RWPE2 (cell line): ENCODE data around the gene LMNA.

Experiments
- ATAC-seq: fragments of 200-7000 bp; cut with Tn5 transposase; 3 replicates; pipeline ENCODE4 v1.9.1; 2021; ENCODE audit warnings: low read depth
- DNase-seq: peaks from one replicate; pipeline ENCODE4 v3.0.0-alpha.2; 2020; ENCODE audit warnings: low spot score
- H3K27ac ChIP-seq: fragments of 450-650 bp; 2 replicates; pipeline ENCODE4 v1.5.1; 2017; ENCODE audit warnings: mild to moderate bottlenecking; ENCODE audit not compliant: poor library complexity, severe bottlenecking
- H3K27me3 ChIP-seq: fragments of 250-450 bp; sonication (Bioruptor Pico); 2 replicates; pipeline ENCODE4 v1.5.1; 2021; ENCODE audit warnings: mild to moderate bottlenecking, moderate library complexity; ENCODE audit not compliant: insufficient read depth, poor library complexity, severe bottlenecking
- H3K36me3 ChIP-seq: fragments of 250-450 bp; sonication (Bioruptor Pico); 2 replicates; pipeline ENCODE4 v1.5.1; 2020; ENCODE audit warnings: low read depth, mild to moderate bottlenecking, moderate library complexity
- H3K4me1 ChIP-seq: fragments of 250-450 bp; sonication (Bioruptor Pico); 2 replicates; pipeline ENCODE4 v1.5.1; 2021; ENCODE audit warnings: mild to moderate bottlenecking, moderate library complexity; ENCODE audit not compliant: insufficient read depth, poor library complexity, severe bottlenecking
- H3K4me3 ChIP-seq: fragments of 250-450 bp; sonication (Bioruptor Pico); 2 replicates; pipeline ENCODE4 v1.5.1; 2021; ENCODE audit warnings: mild to moderate bottlenecking, moderate library complexity; ENCODE audit not compliant: severe bottlenecking
- H3K9me3 ChIP-seq: fragments of 250-450 bp; sonication (Bioruptor Pico); 2 replicates; pipeline ENCODE4 v1.5.1; 2021; ENCODE audit warnings: mild to moderate bottlenecking, moderate library complexity; ENCODE audit not compliant: severe bottlenecking
- CTCF ChIP-seq: fragments of 450-650 bp; IDR thresholded peaks from one replicate; pipeline ENCODE4 v1.5.1; 2017; ENCODE audit warnings: mild to moderate bottlenecking, moderate library complexity; ENCODE audit not compliant: poor library complexity, severe bottlenecking

The LMNA gene

GRCh38 chr1:156155756-156156510 lies 41.4 kb downstream of the LMNA start:
- no peaks in the 10 kb centered on the region for H3K9me3 ChIP-seq
- no peak overlapping the region for H3K27ac ChIP-seq
- H3K4me1 ChIP-seq: peaks cover 10% of the 10 kb centered on the region
- no peaks in the 10 kb centered on the region for H3K27me3 ChIP-seq
- H3K36me3 ChIP-seq: no peaks in the 10 kb centered on the region
- ATAC-seq (no peak), DNase-seq (no peak)
- no peak for TF ChIP-seq CTCF
- H3K4me3 ChIP-seq: no peak overlapping the region

- H3K4me1 ChIP-seq: peaks cover 8% of the 10 kb centered on the region
- DNase-seq: no peak
- H3K9me3 ChIP-seq: no peaks in the 10 kb centered on the region
- no peak for ATAC-seq
- H3K27ac ChIP-seq: no peak overlapping the region
- H3K36me3 ChIP-seq: no peaks in the 10 kb centered on the region
- H3K4me3 ChIP-seq: no peak overlapping the region
- no peaks in the 10 kb centered on the region for H3K27me3 ChIP-seq
- TF ChIP-seq CTCF: no peak
These were observed 43.0 kb downstream of the LMNA start for GRCh38 chr1:156157506-156157905.

GRCh38 chr1:156157966-156158365 lies 43.5 kb downstream of the LMNA start:
- ATAC-seq (no peak), DNase-seq (no peak)
- H3K9me3 ChIP-seq: no peaks in the 10 kb centered on the region
- no peak for TF ChIP-seq CTCF
- H3K27ac ChIP-seq: no peak overlapping the region
- H3K4me3 ChIP-seq: no peak overlapping the region
- peaks cover 3% of the 10 kb centered on the region for H3K4me1 ChIP-seq
- H3K27me3 ChIP-seq: no peaks in the 10 kb centered on the region
- no peaks in the 10 kb centered on the region for H3K36me3 ChIP-seq

GRCh38 chr1:156160000-156160742 lies 45.7 kb downstream of the LMNA start:
- ATAC-seq (no peak), DNase-seq (no peak)
- no peak overlapping the region for H3K4me3 ChIP-seq
- H3K9me3 ChIP-seq: no peaks in the 10 kb centered on the region
- no peaks in the 10 kb centered on the region for H3K27me3 ChIP-seq
- no peak overlapping the region for H3K27ac ChIP-seq
- no peaks in the 10 kb centered on the region for H3K36me3 ChIP-seq
- TF ChIP-seq CTCF: no peak
- no peaks in the 10 kb centered on the region for H3K4me1 ChIP-seq

GRCh38 chr1:156160743-156161171 lies 46.2 kb downstream of the LMNA start:
- Histone ChIP-seq H3K4me3 (no peak overlapping the region), H3K36me3 (no peaks in the 10 kb centered on the region), H3K4me1 (no peaks in the 10 kb centered on the region), H3K9me3 (no peaks in the 10 kb centered on the region), H3K27me3 (no peaks in the 10 kb centered on the region), H3K27ac (no peak overlapping the region)
- ATAC-seq (no peak), DNase-seq (no peak)
- TF ChIP-seq CTCF: no peak
